GM12865 (cell line): Measurements from ENCODE around the gene TMCC2.

ENCODE experiments used
- DNase-seq: peaks from one replicate; pipeline ENCODE4 v3.0.0; 2010; ENCODE audit warnings: low read depth
- H3K4me3 ChIP-seq: 2 replicates; pipeline ENCODE4 v1.5.1; 2011; ENCODE audit warnings: mild to moderate bottlenecking, low read depth, low read length, control low read depth
- CTCF ChIP-seq: IDR thresholded peaks from 2 replicates; pipeline ENCODE4 v1.5.1; 2011; ENCODE audit warnings: low read length, control low read depth, low read depth, inconsistent platforms; ENCODE audit not compliant: insufficient read depth; ENCODE audit errors: missing control alignments

Gene TMCC2

GRCh38 chr1:205239078-205239477, 11.3 kb downstream of the TMCC2 start:
- TF ChIP-seq CTCF: no peak
- no peak overlapping the region for H3K4me3 ChIP-seq
- DNase-seq: no peak

DNA sequence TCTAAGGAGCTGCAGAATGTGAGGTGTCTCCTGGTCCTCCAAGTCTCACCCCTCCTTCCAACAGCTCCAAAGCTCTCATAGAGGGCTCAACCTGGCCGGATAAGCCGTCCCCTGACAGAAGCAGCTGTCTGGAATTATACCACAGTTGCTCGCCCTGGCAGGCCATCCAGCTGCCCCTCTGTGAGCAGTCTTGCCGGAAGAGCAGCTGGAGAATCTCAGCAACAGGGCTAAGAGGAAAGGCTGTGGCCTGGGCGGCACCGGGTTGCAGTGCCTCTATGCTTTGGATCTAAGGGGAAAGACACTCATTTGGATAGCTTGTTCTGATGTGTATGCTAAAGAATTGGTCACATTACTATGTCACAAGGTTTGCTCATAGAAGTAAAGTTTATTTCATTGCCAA, 12.4 kb downstream of the TMCC2 start:
- no peak for DNase-seq
- H3K4me3 ChIP-seq: no peak overlapping the region
- no peak for TF ChIP-seq CTCF

DNA sequence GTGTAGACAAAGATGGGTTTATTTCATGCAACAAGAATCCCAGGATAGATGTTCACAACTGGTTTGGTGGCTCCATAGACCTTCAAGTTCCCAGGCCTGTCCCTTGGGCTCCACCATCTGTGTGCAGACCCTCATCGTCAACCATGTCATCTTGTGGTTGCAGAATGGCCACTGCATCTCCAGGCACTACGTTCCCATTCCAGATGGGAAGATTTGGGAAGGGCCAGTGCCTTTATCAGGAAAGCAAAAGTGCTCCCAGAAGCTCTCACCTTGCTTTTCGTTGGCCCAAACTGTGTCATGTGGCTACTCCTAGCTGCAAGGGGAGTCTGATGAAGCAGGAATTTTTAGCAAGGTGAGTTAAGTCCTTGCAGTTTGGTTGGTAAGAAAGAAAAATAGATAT, 12.8 kb downstream of the TMCC2 start:
- DNase-seq: no peak
- H3K4me3 ChIP-seq: no peak overlapping the region
- TF ChIP-seq CTCF: no peak

- no peak for DNase-seq
- no peak for TF ChIP-seq CTCF
- H3K4me3 ChIP-seq: no peak overlapping the region
These were observed 13.8 kb downstream of the TMCC2 start for GRCh38 chr1:205241366-205242030.

- no peak for TF ChIP-seq CTCF
- no peak overlapping the region for H3K4me3 ChIP-seq
- DNase-seq: no peak
These were observed 15.8 kb downstream of the TMCC2 start for GRCh38 chr1:205243350-205244191.

DNA sequence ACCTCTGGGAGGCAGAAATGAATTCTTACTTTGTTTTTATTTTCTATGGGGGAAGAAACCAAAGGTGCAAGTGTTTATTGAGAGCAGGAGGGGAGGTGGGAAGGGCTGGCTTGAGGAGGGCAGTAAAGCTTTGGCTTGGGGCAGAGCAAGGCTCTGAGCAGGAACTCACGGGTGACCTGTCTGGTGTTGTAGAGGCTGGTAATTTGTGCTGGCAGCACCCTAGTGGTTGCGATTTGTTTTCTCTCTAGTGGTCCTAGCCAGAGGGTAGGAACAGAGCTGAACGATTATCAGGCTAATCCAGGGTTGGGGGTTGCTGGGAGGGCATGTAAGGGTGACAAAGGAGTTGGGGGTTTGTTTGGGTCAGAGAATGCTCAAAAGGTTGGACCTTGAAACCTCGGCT, 16.6 kb downstream of the TMCC2 start:
- TF ChIP-seq CTCF: no peak
- H3K4me3 ChIP-seq: no peak overlapping the region
- no peak for DNase-seq
